SKM-1 treated with dmso at 0.1 percent for 144 hours (cell line): Measurements from ENCODE around the gene JAG1.
"Not testable (repeated sequence)": the region's sequence is repeated elsewhere in the genome, so short reads cannot be mapped to it uniquely, and the experiment has no call there.

Source experiments
- DNase-seq: peaks from one replicate; lab custom pipeline; 2025; ENCODE audit not compliant: unreplicated experiment; lab: John Stamatoyannopoulos, UW

The JAG1 gene

GRCh38 chr20:10613911-10614310, 59.9 kb downstream of the JAG1 start:
- DNase-seq: no peak

GRCh38 chr20:10613426-10613825, 60.4 kb downstream of the JAG1 start:
- not testable (repeated sequence) for DNase-seq

- DNase-seq: no peak
Observed at GRCh38 chr20:10611357-10611756, 62.4 kb downstream of the JAG1 start.

- DNase-seq: no peak
Observed at GRCh38 chr20:10610251-10610650, 63.5 kb downstream of the JAG1 start.

- no peak for DNase-seq
Observed at GRCh38 chr20:10609770-10610169, 64.0 kb downstream of the JAG1 start.

- DNase-seq: no peak
Observed at GRCh38 chr20:10609276-10609675, 64.5 kb downstream of the JAG1 start.

- DNase-seq: no peak
Observed at GRCh38 chr20:10605547-10606195, 68.1 kb downstream of the JAG1 start.

GRCh38 chr20:10604865-10605440, 68.8 kb downstream of the JAG1 start:
- no peak for DNase-seq

GRCh38 chr20:10603971-10604864, 69.6 kb downstream of the JAG1 start:
- no peak for DNase-seq

- no peak for DNase-seq
Observed at GRCh38 chr20:10603378-10603777, 70.4 kb downstream of the JAG1 start.

GRCh38 chr20:10602221-10602871, 71.5 kb downstream of the JAG1 start:
- no peak for DNase-seq

- DNase-seq: no peak
Observed at GRCh38 chr20:10597637-10598036, 76.2 kb downstream of the JAG1 start.

GRCh38 chr20:10596710-10597121, 77.1 kb downstream of the JAG1 start:
- no peak for DNase-seq

- DNase-seq: no peak
Observed at GRCh38 chr20:10595985-10596384, 77.8 kb downstream of the JAG1 start.

- DNase-seq: no peak
Observed at GRCh38 chr20:10595266-10595665, 78.5 kb downstream of the JAG1 start.

GRCh38 chr20:10594296-10594868, 79.4 kb downstream of the JAG1 start:
- no peak for DNase-seq

GRCh38 chr20:10591946-10592521, 81.8 kb downstream of the JAG1 start:
- no peak for DNase-seq

GRCh38 chr20:10590950-10591671, 82.7 kb downstream of the JAG1 start:
- DNase-seq: no peak

GRCh38 chr20:10590446-10590845, 83.4 kb downstream of the JAG1 start:
- not testable (repeated sequence) for DNase-seq
